Upper lobe of right lung (tissue), 1 donor: Measurements from ENCODE around the gene VSTM2B. TPM values are rescaled to one million over a fixed set of nuclear protein-coding genes. Genes with fewer than 3 reads are reported as not detected.

Experiments used
- ATAC-seq: fragments of 200-7000 bp; cut with Tn5 transposase; one replicate; pipeline ENCODE4 v1.9.1; 2020; ENCODE audit warnings: mild to moderate bottlenecking, moderate library complexity
- DNase-seq: peaks from one replicate; pipeline ENCODE4 v3.0.0-alpha.2; 2020
- H3K27ac ChIP-seq: fragments of 200-600 bp; one replicate; pipeline ENCODE4 v1.8.0; 2022
- H3K27me3 ChIP-seq: fragments of 200-600 bp; one replicate; pipeline ENCODE4 v1.8.0; 2022; ENCODE audit warnings: mild to moderate bottlenecking
- H3K36me3 ChIP-seq: fragments of 200-600 bp; one replicate; pipeline ENCODE4 v1.8.0; 2022
- H3K4me1 ChIP-seq: fragments of 200-600 bp; one replicate; pipeline ENCODE4 v1.8.0; 2022
- H3K4me3 ChIP-seq: fragments of 200-600 bp; one replicate; pipeline ENCODE4 v1.8.0; 2022; ENCODE audit warnings: mild to moderate bottlenecking
- H3K9me3 ChIP-seq: fragments of 200-600 bp; one replicate; pipeline ENCODE4 v1.8.0; 2022
- CTCF ChIP-seq: fragments of 200-600 bp; IDR thresholded peaks from one replicate; pipeline ENCODE4 v1.8.0; 2022; ENCODE audit warnings: antibody characterized with exemption
- intact Hi-C: fragments of 100-400 bp; cut with DNase I; formaldehyde crosslinking; loops from one replicate; pipeline ENCODE4 v1.11.0; 2022
- total RNA-seq: library from RNA; stranded (reverse); fragmentation: NEBNext Ultra II Directional; extraction: Animal tissue kit (Norgen Biotek cat#: 25700); gene quantifications from one replicate; pipeline ENCODE4 v1.2.1, GENCODE V29; 2021
- donor health status: DM: no; HTN: yes; CAD: no; lungs with severe emphysema.

VSTM2B gene
- total RNA-seq, 1 donor from 2014 or later, result not detected

DNA sequence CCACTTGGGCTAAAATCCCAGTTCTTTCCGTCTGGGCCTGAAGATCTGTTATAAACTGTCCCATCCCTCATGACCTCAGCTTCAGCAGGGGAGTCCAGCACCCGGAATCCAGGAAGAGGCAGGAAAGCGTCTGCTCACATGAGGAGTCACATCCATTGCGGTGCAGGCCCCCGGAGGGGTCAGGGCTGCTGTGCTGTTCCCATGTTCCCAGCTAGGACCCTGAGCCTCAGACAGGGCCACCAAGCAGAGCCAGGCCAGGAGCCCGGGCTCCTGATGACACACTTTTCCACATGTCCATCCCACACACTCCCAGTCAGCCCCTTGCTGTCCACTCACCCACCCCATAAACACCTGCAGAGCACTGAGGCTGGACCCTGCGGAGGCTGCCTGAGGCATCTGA is 45.3 kb upstream of the VSTM2B start:
- H3K36me3 ChIP-seq, result no peaks in the 10 kb centered on the region
- H3K27ac ChIP-seq, result no peak overlapping the region
- intact Hi-C loops, result no loop called here
- DNase-seq, result no peak
- H3K4me3 ChIP-seq, result no peak overlapping the region
- no peaks in the 10 kb centered on the region for H3K27me3 ChIP-seq
- no peak for ATAC-seq
- H3K4me1 ChIP-seq, result no peaks in the 10 kb centered on the region
- H3K9me3 ChIP-seq, result no peaks in the 10 kb centered on the region
- no peak for TF ChIP-seq CTCF

DNA sequence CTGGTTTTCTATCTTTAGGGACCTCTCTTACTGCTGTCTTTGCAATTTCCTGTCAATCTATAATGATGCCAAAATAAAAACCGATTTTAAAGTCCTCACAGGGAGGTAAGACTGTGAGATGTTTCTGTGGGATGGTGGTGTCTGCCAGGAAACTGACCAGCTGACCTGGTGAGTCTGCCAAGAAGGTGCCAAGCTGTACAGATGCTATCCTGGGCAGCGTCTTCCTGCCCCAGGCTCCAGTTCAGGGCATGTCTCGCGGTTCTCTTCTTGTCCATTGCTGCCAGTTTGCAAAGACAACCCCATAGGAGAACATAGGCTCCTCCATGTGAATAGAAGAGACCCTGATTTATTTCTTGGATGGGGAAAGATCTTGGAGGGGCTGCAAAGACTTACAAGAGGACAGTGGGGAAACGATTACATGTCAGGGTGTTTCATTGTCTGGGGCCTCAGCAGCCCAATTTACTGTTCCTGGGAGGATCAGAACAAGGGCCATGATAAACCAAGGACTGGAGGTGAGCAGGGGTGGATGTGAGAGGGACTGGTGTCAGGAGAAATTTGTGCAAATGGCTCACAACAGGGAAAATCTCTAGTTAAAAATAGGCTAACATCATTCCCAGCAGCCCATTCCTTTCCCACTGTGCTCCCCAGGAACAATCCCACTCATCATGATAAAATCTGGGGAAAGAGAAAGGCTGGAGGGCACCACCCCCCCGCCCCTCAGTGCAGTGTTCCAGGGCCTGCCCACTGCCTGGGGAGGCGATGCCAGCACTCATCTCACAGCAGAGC is 42.7 kb upstream of the VSTM2B start:
- Histone ChIP-seq H3K9me3 (no peaks in the 10 kb centered on the region), H3K4me1 (no peaks in the 10 kb centered on the region), H3K36me3 (no peaks in the 10 kb centered on the region), H3K4me3 (no peak overlapping the region), H3K27me3 (no peaks in the 10 kb centered on the region), H3K27ac (no peak overlapping the region)
- intact Hi-C loops, result no loop called here
- DNase-seq (no peak), ATAC-seq (no peak)
- TF ChIP-seq CTCF, result no peak

DNA sequence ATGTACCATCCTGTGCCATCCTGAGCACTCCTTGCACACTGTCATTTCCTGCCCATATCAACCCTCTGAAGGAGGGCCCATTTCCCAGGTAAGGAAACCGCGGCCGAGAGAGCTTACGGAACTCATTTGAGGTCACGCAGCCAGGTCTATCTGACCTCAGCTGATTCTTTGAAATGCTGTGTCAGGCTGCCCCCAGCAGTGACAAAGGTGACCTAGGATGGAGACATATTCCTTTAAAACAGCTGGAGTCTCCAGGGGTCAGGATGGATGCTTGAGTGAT is 42.2 kb upstream of the VSTM2B start:
- intact Hi-C loops, result no loop called here
- Histone ChIP-seq H3K4me3 (no peak overlapping the region), H3K27ac (no peak overlapping the region), H3K36me3 (no peaks in the 10 kb centered on the region), H3K4me1 (no peaks in the 10 kb centered on the region), H3K27me3 (no peaks in the 10 kb centered on the region), H3K9me3 (no peaks in the 10 kb centered on the region)
- DNase-seq (no peak), ATAC-seq (no peak)
- TF ChIP-seq CTCF, result no peak

DNA sequence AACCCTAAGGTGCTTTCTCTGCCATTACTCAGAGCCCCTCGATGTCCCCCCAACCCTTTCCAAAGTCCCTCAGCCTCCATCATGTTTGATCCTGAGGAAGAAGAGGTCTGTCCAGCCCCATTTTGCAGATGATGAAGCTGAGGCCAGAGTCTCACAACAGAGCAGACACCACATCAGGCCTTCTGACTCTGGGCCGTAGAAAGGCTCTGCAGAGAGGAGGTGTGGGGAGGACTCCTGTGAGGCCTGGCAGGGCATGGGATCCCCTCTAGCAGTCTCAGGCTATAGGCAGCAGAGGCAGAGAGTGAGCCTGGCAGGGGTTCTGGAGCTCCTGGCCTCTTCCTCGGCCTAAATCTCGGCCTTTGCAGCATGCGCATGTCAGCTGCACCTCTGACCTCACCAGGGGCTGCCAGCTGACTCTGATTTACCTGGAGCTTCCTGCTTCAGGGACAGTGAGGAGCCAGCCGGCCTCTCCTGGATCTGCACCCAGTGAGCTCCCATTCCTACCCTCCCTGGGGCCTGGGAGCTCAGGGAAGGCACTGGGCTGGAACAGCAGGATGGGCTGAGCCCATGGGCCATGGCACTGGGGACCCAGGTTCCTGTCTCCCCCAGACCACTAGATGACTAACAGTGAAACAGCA is 41.7 kb upstream of the VSTM2B start:
- TF ChIP-seq CTCF, result no peak
- DNase-seq (peak; percentile 44), ATAC-seq (no peak)
- no peaks in the 10 kb centered on the region for H3K4me1 ChIP-seq
- H3K9me3 ChIP-seq, result no peaks in the 10 kb centered on the region
- H3K27ac ChIP-seq, result no peak overlapping the region
- H3K27me3 ChIP-seq, result no peaks in the 10 kb centered on the region
- no peak overlapping the region for H3K4me3 ChIP-seq
- H3K36me3 ChIP-seq, result no peaks in the 10 kb centered on the region
- intact Hi-C loops, result no loop called here

GRCh38 chr19:29484876-29485275 is 40.9 kb upstream of the VSTM2B start:
- H3K36me3 ChIP-seq, result no peaks in the 10 kb centered on the region
- no peaks in the 10 kb centered on the region for H3K9me3 ChIP-seq
- no peak for TF ChIP-seq CTCF
- ATAC-seq, result no peak
- no peaks in the 10 kb centered on the region for H3K4me1 ChIP-seq
- H3K27me3 ChIP-seq, result no peaks in the 10 kb centered on the region
- intact Hi-C loops, result no loop called here
- no peak for DNase-seq
- H3K27ac ChIP-seq, result no peak overlapping the region
- H3K4me3 ChIP-seq, result no peak overlapping the region
